ENCODE measurements around the gene CD200.

DNA sequence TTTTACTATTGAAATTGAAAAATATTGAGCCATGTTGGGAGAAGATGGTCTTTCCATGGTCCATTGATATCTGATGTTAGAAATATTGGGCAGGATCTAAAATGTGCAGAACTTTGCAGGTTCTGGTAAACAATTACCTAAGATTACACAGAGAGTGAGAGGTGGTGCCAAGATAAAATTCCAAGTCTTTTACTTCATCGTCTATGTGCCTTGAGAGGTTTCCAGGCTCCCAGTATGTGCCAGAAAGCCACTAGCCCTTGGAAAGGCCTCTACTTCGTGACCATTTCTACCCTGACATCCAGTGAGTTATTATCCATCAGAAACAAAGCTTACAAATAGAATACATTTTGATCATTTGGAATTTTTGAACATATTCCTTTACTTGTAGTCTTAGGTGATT, 27.6 kb downstream of the CD200 start:
- TF ChIP-seq, protein P1, sequence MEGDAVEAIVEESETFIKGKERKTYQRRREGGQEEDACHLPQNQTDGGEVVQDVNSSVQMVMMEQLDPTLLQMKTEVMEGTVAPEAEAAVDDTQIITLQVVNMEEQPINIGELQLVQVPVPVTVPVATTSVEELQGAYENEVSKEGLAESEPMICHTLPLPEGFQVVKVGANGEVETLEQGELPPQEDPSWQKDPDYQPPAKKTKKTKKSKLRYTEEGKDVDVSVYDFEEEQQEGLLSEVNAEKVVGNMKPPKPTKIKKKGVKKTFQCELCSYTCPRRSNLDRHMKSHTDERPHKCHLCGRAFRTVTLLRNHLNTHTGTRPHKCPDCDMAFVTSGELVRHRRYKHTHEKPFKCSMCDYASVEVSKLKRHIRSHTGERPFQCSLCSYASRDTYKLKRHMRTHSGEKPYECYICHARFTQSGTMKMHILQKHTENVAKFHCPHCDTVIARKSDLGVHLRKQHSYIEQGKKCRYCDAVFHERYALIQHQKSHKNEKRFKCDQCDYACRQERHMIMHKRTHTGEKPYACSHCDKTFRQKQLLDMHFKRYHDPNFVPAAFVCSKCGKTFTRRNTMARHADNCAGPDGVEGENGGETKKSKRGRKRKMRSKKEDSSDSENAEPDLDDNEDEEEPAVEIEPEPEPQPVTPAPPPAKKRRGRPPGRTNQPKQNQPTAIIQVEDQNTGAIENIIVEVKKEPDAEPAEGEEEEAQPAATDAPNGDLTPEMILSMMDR (IDR thresholded peaks at IDR 0.05) = no peak
- TF ChIP-seq POLR2AphosphoS5 (IDR thresholded peaks at IDR 0.05; ENCODE audit: insufficient read depth in 1 of 2, low read depth in 1 of 2) = no peak
- TF ChIP-seq POLR2A (IDR thresholded peaks at IDR 0.05) = no peak

Measured in vagina (tissue), 2 donors.